HG03442 (cell line): Measurements from ENCODE around the gene DNASE1L3.
A peak's percentile ranks its signal among the peaks of the same experiment; 100 is the strongest.
"Not testable (repeated sequence)": the region's sequence is repeated elsewhere in the genome, so short reads cannot be mapped to it uniquely, and the experiment has no call there.

Source experiments
- ATAC-seq: cut with Tn5 transposase; IDR thresholded peaks from one replicate; pipeline ENCODE4 v1.9.1; 2021; ENCODE audit warnings: mild to moderate bottlenecking, moderate library complexity; ENCODE audit not compliant: unreplicated experiment

Gene DNASE1L3

GRCh38 chr3:58210761-58211460 lies at the start of gene DNASE1L3:
Gene DNASE1L3 (minus strand): TSS chr3:58210972. CDS start chr3:58210906, 66 bp downstream.
- ATAC-seq: no peak

GRCh38 chr3:58260261-58260731 lies 49.5 kb upstream of the DNASE1L3 start:
- no peak for ATAC-seq

GRCh38 chr3:58258392-58259055 lies 47.8 kb upstream of the DNASE1L3 start:
- ATAC-seq: no peak

- ATAC-seq: no peak
Observed at GRCh38 chr3:58256511-58256910, 45.7 kb upstream of the DNASE1L3 start.

GRCh38 chr3:58256061-58256460 lies 45.3 kb upstream of the DNASE1L3 start:
- ATAC-seq: no peak

GRCh38 chr3:58254144-58254543 lies 43.4 kb upstream of the DNASE1L3 start:
- no peak for ATAC-seq

GRCh38 chr3:58251631-58252035 lies 40.9 kb upstream of the DNASE1L3 start:
- ATAC-seq: no peak

GRCh38 chr3:58250093-58250707 lies 39.4 kb upstream of the DNASE1L3 start:
- ATAC-seq: no peak

- no peak for ATAC-seq
Observed at GRCh38 chr3:58249358-58250092, 38.8 kb upstream of the DNASE1L3 start.

- ATAC-seq: no peak
Observed at GRCh38 chr3:58246148-58247047, 35.6 kb upstream of the DNASE1L3 start.

GRCh38 chr3:58243976-58244585 lies 33.3 kb upstream of the DNASE1L3 start:
- no peak for ATAC-seq

- not testable (repeated sequence) for ATAC-seq
Observed at GRCh38 chr3:58242860-58243259, 32.1 kb upstream of the DNASE1L3 start.

GRCh38 chr3:58242340-58242739 lies 31.6 kb upstream of the DNASE1L3 start:
- ATAC-seq: no peak

- ATAC-seq: no peak
Observed at GRCh38 chr3:58241306-58242044, 30.7 kb upstream of the DNASE1L3 start.

- ATAC-seq: no peak
Observed at GRCh38 chr3:58238830-58239229, 28.1 kb upstream of the DNASE1L3 start.

GRCh38 chr3:58237941-58238681 lies 27.3 kb upstream of the DNASE1L3 start:
- peak; percentile 26 for ATAC-seq

- ATAC-seq: peak; percentile 65
Observed at GRCh38 chr3:58237238-58237940, 26.6 kb upstream of the DNASE1L3 start, which contains the start of gene ABHD6. Gene ABHD6 (plus strand): TSS chr3:58237792. CDS start chr3:58256587, 18,795 bp downstream.
